PFSK-1 (cell line): ENCODE data around the gene ANKRD26.

Experiments
- POLR2AphosphoS5 ChIP-seq: IDR thresholded peaks from 2 replicates; pipeline ENCODE4 v1.6.1; 2012; ENCODE audit warnings: low read depth, mild to moderate bottlenecking, control low read depth, low read length, moderate library complexity
- TAF1 ChIP-seq: IDR thresholded peaks from 2 replicates; pipeline ENCODE4 v1.6.1; 2012; ENCODE audit warnings: low read length, control low read depth, borderline replicate concordance; ENCODE audit not compliant: insufficient read depth

DNA sequence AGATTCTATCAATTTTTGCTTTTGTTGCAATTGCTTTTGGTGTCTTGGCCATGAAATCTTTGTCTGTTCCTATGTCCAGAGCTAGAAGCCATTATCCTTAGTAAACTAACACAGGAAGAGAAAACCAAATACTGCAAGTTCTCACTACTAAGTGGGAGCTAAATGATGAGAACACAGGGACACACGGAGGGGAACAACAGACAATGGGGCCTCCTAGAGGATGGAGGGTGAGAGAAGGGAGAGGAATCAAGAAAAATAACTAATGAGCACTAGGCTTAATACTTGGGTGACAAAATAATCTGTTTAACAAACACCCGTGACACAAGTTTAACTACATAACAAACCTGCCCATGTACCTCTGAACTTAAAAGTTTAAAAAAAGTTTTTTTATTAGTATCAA, 78.2 kb downstream of the ANKRD26 start:
- TF ChIP-seq TAF1 (no peak), POLR2AphosphoS5 (no peak)
